SK-N-SH (cell line): ENCODE results near the gene CAMK1. TPM values are rescaled to one million over a fixed set of nuclear protein-coding genes. Genes with fewer than 3 reads are reported as not detected.

Experiments
- CTCF ChIA-PET: fragments of 300-600, 350-600 bp; formaldehyde crosslinking; extraction: SDS; loops from one replicate; lab custom pipeline; 2021; lab: Yijun Ruan, JAX
- POLR2A ChIA-PET: fragments of 350-600 bp; sonication (Branson Sonifier 250); formaldehyde crosslinking; extraction: SDS; loops from one replicate; lab custom pipeline; 2020; ENCODE audit warnings: antibody characterized with exemption, inconsistent platforms; lab: Yijun Ruan, JAX
- DNase-seq: peaks from one replicate; pipeline ENCODE4 v3.0.0; 2012
- H2AFZ ChIP-seq: fragments of 200-600 bp; sonication (generic); 2 replicates; pipeline ENCODE4 v1.8.1; 2016; ENCODE audit warnings: antibody characterized with exemption, mild to moderate bottlenecking, low read depth
- H3F3A ChIP-seq: fragments of 200-600 bp; sonication (generic); replicated peaks from 2 replicates; pipeline ENCODE3; 2016; ENCODE audit warnings: antibody characterized with exemption, mild to moderate bottlenecking; ENCODE audit not compliant: insufficient read depth
- H3K27ac ChIP-seq, 2 experiments: fragments of 200-500 bp in 1 of 2; fragments of 200-600 bp in 1 of 2; sonication (Bioruptor generic) in 1 of 2; sonication (generic), shearing (Covaris generic) in 1 of 2; 2 replicates each; pipeline versions ENCODE4 v1.5.1 to v1.6.1; 2014 to 2016; ENCODE audit warnings: low read depth in 2 of 2, inconsistent platforms in 1 of 2, low read length in 1 of 2, mild to moderate bottlenecking in 1 of 2, mixed read lengths in 1 of 2
- H3K27me3 ChIP-seq: fragments of 200-600 bp; sonication (generic), shearing (Covaris generic); 2 replicates; pipeline ENCODE4 v1.6.1; 2016; ENCODE audit warnings: mixed run types; ENCODE audit not compliant: insufficient read depth
- H3K36me3 ChIP-seq, 2 experiments: fragments of 200-500 bp in 1 of 2; fragments of 200-600 bp in 1 of 2; sonication (Bioruptor generic) in 1 of 2; sonication (generic) in 1 of 2; replicated peaks in 1 of 2; 2 replicates each; pipeline versions ENCODE3 to v1.5.1; 2014 to 2016; ENCODE audit warnings: low read length in 1 of 2, mild to moderate bottlenecking in 1 of 2; ENCODE audit not compliant: insufficient read depth in 2 of 2, control insufficient read depth in 1 of 2
- H3K4me1 ChIP-seq, 2 experiments: fragments of 200-500 bp in 1 of 2; fragments of 200-600 bp in 1 of 2; sonication (Bioruptor generic) in 1 of 2; sonication (generic), shearing (Covaris generic) in 1 of 2; 2 replicates each; pipeline versions ENCODE4 v1.5.1 to v1.6.1; 2014 to 2016; ENCODE audit warnings: low read depth in 1 of 2, low read length in 1 of 2, mixed run types in 1 of 2; ENCODE audit not compliant: insufficient read depth in 2 of 2, control insufficient read depth in 1 of 2
- H3K4me2 ChIP-seq: fragments of 200-600 bp; sonication (generic), shearing (Covaris generic); 2 replicates; pipeline ENCODE4 v1.6.1; 2017; ENCODE audit warnings: mixed run types
- H3K4me3 ChIP-seq, 2 experiments: fragments of 200-500 bp in 1 of 2; fragments of 200-600 bp in 1 of 2; sonication (Bioruptor generic) in 1 of 2; sonication (generic), shearing (Covaris generic) in 1 of 2; 2 replicates each; pipeline versions ENCODE4 v1.5.1 to v1.8.1; 2014 to 2016; ENCODE audit warnings: low read depth in 2 of 2, inconsistent platforms in 1 of 2, low read length in 1 of 2, mild to moderate bottlenecking in 1 of 2, mixed read lengths in 1 of 2, moderate library complexity in 1 of 2
- H3K79me2 ChIP-seq: fragments of 200-600 bp; sonication (generic); 2 replicates; pipeline ENCODE4 v1.8.1; 2017; ENCODE audit warnings: mild to moderate bottlenecking; ENCODE audit not compliant: insufficient read depth
- H3K9ac ChIP-seq: fragments of 200-600 bp; sonication (generic); 2 replicates; pipeline ENCODE4 v1.6.1; 2017; ENCODE audit warnings: mixed run types
- H3K9me2 ChIP-seq: fragments of 200-600 bp; sonication (generic); 2 replicates; pipeline ENCODE4 v1.6.1; 2017; ENCODE audit warnings: mixed run types
- H3K9me3 ChIP-seq: fragments of 200-600 bp; sonication (generic); 2 replicates; pipeline ENCODE4 v1.6.1; 2017; ENCODE audit warnings: mixed run types, mild to moderate bottlenecking, moderate library complexity
- H4K20me1 ChIP-seq: fragments of 200-600 bp; sonication (generic); 2 replicates; pipeline ENCODE4 v1.6.1; 2017; ENCODE audit warnings: mild to moderate bottlenecking, mixed run types; ENCODE audit not compliant: insufficient read depth
- ELF1 ChIP-seq: IDR thresholded peaks from 2 replicates; pipeline ENCODE4 v1.4.0; 2012
- GABPA ChIP-seq: IDR thresholded peaks from 2 replicates; pipeline ENCODE4 v1.4.0; 2012; ENCODE audit warnings: low read depth, mild to moderate bottlenecking
- GATA2 ChIP-seq: sonication (generic); formaldehyde crosslinking; IDR thresholded peaks from 2 replicates; pipeline ENCODE4 v1.5.0; 2020; ENCODE audit warnings: mild to moderate bottlenecking, missing genetic modification reagents
- JUND ChIP-seq: IDR thresholded peaks from 2 replicates; pipeline ENCODE4 v1.4.0; 2012
- MEF2A ChIP-seq: IDR thresholded peaks from 2 replicates; pipeline ENCODE4 v1.4.0; 2012; ENCODE audit warnings: low read depth, borderline replicate concordance
- MXI1 ChIP-seq: IDR thresholded peaks from 2 replicates; pipeline ENCODE4 v1.6.1; 2012; ENCODE audit warnings: mild to moderate bottlenecking, low read depth, low read length, improper control_type of control experiment
- NFIC ChIP-seq: IDR thresholded peaks from 2 replicates; pipeline ENCODE4 v1.4.0; 2012; ENCODE audit warnings: borderline replicate concordance
- RAD21 ChIP-seq: IDR thresholded peaks from 2 replicates; pipeline ENCODE4 v1.6.1; 2012; ENCODE audit warnings: mild to moderate bottlenecking, low read length
- RFX5 ChIP-seq: IDR thresholded peaks from 2 replicates; pipeline ENCODE4 v1.6.1; 2012; ENCODE audit warnings: mild to moderate bottlenecking, improper control_type of control experiment, low read length
- SIN3A ChIP-seq: IDR thresholded peaks from 2 replicates; pipeline ENCODE4 v1.6.1; 2012; ENCODE audit warnings: low read depth, mild to moderate bottlenecking, low read length, moderate library complexity, borderline replicate concordance
- SMC3 ChIP-seq: IDR thresholded peaks from 2 replicates; pipeline ENCODE4 v1.6.1; 2012; ENCODE audit warnings: low read depth, low read length, improper control_type of control experiment
- TAF1 ChIP-seq: IDR thresholded peaks from 2 replicates; pipeline ENCODE4 v1.6.1; 2012; ENCODE audit warnings: low read depth, mild to moderate bottlenecking, low read length, moderate library complexity, borderline replicate concordance
- WGBS: methylation state at CpG from one replicate; pipeline ENCODE4 v1.1.6; 2017; ENCODE audit warnings: low lambda C conversion rate; 5-methylcytosine and 5-hydroxymethylcytosine counted together
- polyA plus RNA-seq, 3 experiments: library from polyadenylated mRNA; depleted of rRNA; stranded (reverse); fragments of >200 nt; gene quantifications; 2 replicates each; pipeline ENCODE4 v1.2.3, GENCODE V29; 2012
- TF ChIP-seq, protein P1 (sequence below): fragments of 200-600 bp; sonication (generic); IDR thresholded peaks from 2 replicates; pipeline ENCODE4 v1.6.1; 2017; ENCODE audit warnings: antibody characterized with exemption, mild to moderate bottlenecking, moderate library complexity
- TF ChIP-seq, protein P2 (sequence below): IDR thresholded peaks from 2 replicates; pipeline ENCODE4 v1.4.0; 2012; ENCODE audit warnings: low read depth, borderline replicate concordance
- TF ChIP-seq, protein P3 (sequence below): IDR thresholded peaks from 2 replicates; pipeline ENCODE4 v1.4.0; 2012; ENCODE audit warnings: low read depth
- TF ChIP-seq, protein P4 (sequence below): IDR thresholded peaks from 2 replicates; pipeline ENCODE4 v1.4.0; 2012; ENCODE audit warnings: low read depth, borderline replicate concordance
- TF ChIP-seq, protein P5 (sequence below): fragments of 150-350 bp; IDR thresholded peaks from 2 replicates; pipeline ENCODE4 v1.6.1; 2016; ENCODE audit warnings: mild to moderate bottlenecking, low read depth, low read length

Gene CAMK1
- polyA plus RNA-seq, 1 of the 3 experiments (the other 2 are of a cell fraction) = 47.1 TPM

DNA sequence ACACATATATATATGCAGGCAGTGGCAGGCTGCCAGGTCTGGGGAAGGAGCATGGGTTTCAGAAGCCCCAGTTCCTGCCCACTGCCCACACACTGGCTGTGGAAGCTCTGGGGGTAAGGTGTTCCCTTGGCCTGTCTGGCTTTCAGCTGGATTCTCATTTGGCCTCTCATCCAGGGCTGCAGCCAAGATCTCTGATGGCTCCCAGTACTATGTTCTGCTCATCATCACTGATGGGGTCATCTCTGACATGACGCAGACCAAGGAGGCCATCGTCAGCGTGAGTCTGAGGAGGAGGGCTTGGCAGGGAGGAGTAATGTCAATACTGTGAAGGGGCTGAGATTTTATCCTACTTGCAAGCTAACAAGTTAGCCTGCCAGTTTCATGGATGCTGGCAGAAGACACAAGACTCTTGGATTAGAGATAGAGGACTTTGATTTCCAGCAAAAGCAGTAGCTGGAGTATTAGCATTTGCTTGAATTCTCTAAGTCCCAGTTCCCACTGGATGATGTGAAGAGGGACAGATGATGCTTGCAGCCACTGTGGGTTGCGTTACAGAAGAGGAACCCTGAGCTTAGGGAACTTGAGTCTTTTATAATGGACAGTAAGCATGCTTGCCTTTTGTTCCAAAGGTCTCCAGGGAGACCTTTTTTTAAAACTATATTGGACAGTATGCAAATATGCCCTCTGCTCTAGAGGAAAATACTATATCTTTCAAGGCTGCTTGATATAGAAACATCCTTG, 43.8 kb downstream of the CAMK1 start:
- H3K4me2 ChIP-seq = no peak overlapping the region
- CTCF ChIA-PET = interaction anchor here (1.4 kb wide), 1 partner anchor 26 kb away, joined by 4 read pairs; no protein-coding TSS in a partner anchor
- no peak overlapping the region for H3K9ac ChIP-seq
- no peaks in the 10 kb centered on the region for H3K9me2 ChIP-seq
- H3K27ac ChIP-seq = no peak overlapping the region
- H3K4me1 ChIP-seq = peaks cover 2 to 5% of the 10 kb centered on the region in 2 experiments; a peak in 1 of 4 replicates
- no peaks in the 10 kb centered on the region for H3K79me2 ChIP-seq
- H4K20me1 ChIP-seq = no peaks in the 10 kb centered on the region
- TF ChIP-seq, protein P1, sequence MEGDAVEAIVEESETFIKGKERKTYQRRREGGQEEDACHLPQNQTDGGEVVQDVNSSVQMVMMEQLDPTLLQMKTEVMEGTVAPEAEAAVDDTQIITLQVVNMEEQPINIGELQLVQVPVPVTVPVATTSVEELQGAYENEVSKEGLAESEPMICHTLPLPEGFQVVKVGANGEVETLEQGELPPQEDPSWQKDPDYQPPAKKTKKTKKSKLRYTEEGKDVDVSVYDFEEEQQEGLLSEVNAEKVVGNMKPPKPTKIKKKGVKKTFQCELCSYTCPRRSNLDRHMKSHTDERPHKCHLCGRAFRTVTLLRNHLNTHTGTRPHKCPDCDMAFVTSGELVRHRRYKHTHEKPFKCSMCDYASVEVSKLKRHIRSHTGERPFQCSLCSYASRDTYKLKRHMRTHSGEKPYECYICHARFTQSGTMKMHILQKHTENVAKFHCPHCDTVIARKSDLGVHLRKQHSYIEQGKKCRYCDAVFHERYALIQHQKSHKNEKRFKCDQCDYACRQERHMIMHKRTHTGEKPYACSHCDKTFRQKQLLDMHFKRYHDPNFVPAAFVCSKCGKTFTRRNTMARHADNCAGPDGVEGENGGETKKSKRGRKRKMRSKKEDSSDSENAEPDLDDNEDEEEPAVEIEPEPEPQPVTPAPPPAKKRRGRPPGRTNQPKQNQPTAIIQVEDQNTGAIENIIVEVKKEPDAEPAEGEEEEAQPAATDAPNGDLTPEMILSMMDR = no peak
- TF ChIP-seq NFIC = no peak
- TF ChIP-seq RAD21 = no peak
- no peak for TF ChIP-seq GATA2 (CRISPR knock-in tag)
- TF ChIP-seq, protein P2, sequence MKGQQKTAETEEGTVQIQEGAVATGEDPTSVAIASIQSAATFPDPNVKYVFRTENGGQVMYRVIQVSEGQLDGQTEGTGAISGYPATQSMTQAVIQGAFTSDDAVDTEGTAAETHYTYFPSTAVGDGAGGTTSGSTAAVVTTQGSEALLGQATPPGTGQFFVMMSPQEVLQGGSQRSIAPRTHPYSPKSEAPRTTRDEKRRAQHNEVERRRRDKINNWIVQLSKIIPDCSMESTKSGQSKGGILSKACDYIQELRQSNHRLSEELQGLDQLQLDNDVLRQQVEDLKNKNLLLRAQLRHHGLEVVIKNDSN = no peak
- TF ChIP-seq, protein P3, sequence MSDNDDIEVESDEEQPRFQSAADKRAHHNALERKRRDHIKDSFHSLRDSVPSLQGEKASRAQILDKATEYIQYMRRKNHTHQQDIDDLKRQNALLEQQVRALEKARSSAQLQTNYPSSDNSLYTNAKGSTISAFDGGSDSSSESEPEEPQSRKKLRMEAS = no peak
- TF ChIP-seq GABPA = no peak
- TF ChIP-seq, all 33 proteins: peak for 0
- 85% methylated on average over 4 of the region's 4 CpGs for WGBS
- H3K9me3 ChIP-seq = no peaks in the 10 kb centered on the region
- POLR2A ChIA-PET = no interaction called here
- no peaks in the 10 kb centered on the region for H3K27me3 ChIP-seq
- H2AFZ ChIP-seq = no peak overlapping the region
- H3F3A ChIP-seq = peaks cover 14% of the 10 kb centered on the region
- H3K36me3 ChIP-seq = no peaks in the 10 kb centered on the region
- H3K4me3 ChIP-seq = no peak overlapping the region
- DNase-seq = no peak

DNA sequence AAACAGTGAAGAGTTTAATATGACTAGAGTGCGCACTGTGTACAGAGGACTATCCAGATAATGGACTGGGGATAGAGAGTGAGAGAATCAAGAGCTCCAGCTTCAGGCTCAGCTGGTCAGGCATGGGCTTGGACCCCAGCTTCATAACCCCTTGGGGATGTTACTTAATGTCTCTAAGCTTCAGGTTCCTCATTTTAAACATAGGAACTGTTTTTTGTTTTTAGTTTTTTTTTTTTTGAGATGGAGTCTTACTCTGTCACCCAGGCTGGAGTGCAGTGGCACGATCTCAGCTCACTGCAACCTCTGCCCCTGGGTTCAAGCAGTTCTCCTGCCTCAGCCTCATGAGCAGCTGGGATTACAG, 48.1 kb downstream of the CAMK1 start:
- Histone ChIP-seq H3K79me2 (no peaks in the 10 kb centered on the region), H3K4me3 (no peak overlapping the region), H3K9ac (no peak overlapping the region), H3K27me3 (no peaks in the 10 kb centered on the region), H3K4me2 (no peak overlapping the region), H4K20me1 (no peaks in the 10 kb centered on the region), H3K9me2 (no peaks in the 10 kb centered on the region), H2AFZ (no peak overlapping the region), H3K27ac (no peak overlapping the region), H3K36me3 (no peaks in the 10 kb centered on the region), H3F3A (peaks cover 8% of the 10 kb centered on the region), H3K4me1 (no peaks in the 10 kb centered on the region), H3K9me3 (no peaks in the 10 kb centered on the region)
- 74% methylated on average over 2 of the region's 2 CpGs for WGBS
- ChIA-PET CTCF (no interaction called here), POLR2A (no interaction called here)
- DNase-seq = no peak
- TF ChIP-seq, protein P4, sequence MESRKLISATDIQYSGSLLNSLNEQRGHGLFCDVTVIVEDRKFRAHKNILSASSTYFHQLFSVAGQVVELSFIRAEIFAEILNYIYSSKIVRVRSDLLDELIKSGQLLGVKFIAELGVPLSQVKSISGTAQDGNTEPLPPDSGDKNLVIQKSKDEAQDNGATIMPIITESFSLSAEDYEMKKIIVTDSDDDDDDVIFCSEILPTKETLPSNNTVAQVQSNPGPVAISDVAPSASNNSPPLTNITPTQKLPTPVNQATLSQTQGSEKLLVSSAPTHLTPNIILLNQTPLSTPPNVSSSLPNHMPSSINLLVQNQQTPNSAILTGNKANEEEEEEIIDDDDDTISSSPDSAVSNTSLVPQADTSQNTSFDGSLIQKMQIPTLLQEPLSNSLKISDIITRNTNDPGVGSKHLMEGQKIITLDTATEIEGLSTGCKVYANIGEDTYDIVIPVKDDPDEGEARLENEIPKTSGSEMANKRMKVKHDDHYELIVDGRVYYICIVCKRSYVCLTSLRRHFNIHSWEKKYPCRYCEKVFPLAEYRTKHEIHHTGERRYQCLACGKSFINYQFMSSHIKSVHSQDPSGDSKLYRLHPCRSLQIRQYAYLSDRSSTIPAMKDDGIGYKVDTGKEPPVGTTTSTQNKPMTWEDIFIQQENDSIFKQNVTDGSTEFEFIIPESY = no peak
- TF ChIP-seq, protein P5, sequence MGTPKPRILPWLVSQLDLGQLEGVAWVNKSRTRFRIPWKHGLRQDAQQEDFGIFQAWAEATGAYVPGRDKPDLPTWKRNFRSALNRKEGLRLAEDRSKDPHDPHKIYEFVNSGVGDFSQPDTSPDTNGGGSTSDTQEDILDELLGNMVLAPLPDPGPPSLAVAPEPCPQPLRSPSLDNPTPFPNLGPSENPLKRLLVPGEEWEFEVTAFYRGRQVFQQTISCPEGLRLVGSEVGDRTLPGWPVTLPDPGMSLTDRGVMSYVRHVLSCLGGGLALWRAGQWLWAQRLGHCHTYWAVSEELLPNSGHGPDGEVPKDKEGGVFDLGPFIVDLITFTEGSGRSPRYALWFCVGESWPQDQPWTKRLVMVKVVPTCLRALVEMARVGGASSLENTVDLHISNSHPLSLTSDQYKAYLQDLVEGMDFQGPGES = no peak
- TF ChIP-seq RFX5 (no peak), JUND (no peak), TAF1 (no peak), SIN3A (no peak), GABPA (no peak), ELF1 (no peak), SMC3 (no peak), MEF2A (no peak), RAD21 (no peak), MXI1 (no peak)
- TF ChIP-seq, protein P1 = no peak
- TF ChIP-seq, protein P2 = no peak
